H9 (cell line): ENCODE data around the gene ZFP42. TPM values are rescaled to one million over a fixed set of nuclear protein-coding genes. Genes with fewer than 3 reads are reported as not detected.

Experiments used
- DNase-seq: peaks from one replicate; pipeline ENCODE4 v3.0.0-alpha.2; 2017
- H2AFZ ChIP-seq: one replicate; pipeline ENCODE4 v1.6.1; 2013; ENCODE audit warnings: mild to moderate bottlenecking, low read length, control low read depth, moderate library complexity
- H2AK5ac ChIP-seq: 2 replicates; pipeline ENCODE4 v1.6.1; 2013; ENCODE audit warnings: low read length, control low read depth, mixed read lengths; ENCODE audit not compliant: insufficient read length
- H2BK120ac ChIP-seq: one replicate; pipeline ENCODE4 v1.6.1; 2013; ENCODE audit warnings: low read depth, mild to moderate bottlenecking, low read length, control low read depth, inconsistent platforms; ENCODE audit not compliant: poor library complexity, severe bottlenecking
- H2BK12ac ChIP-seq: 2 replicates; pipeline ENCODE4 v1.6.1; 2013; ENCODE audit warnings: low read length, control low read depth, mixed read lengths, low read depth; ENCODE audit not compliant: insufficient read length
- H2BK15ac ChIP-seq: 2 replicates; pipeline ENCODE4 v1.6.1; 2013; ENCODE audit warnings: low read depth, low read length, control low read depth
- H2BK20ac ChIP-seq: one replicate; pipeline ENCODE4 v1.6.1; 2013; ENCODE audit warnings: low read depth, mild to moderate bottlenecking, low read length, control low read depth, inconsistent platforms; ENCODE audit not compliant: poor library complexity, severe bottlenecking
- H2BK5ac ChIP-seq: 2 replicates; pipeline ENCODE4 v1.6.1; 2013; ENCODE audit warnings: low read length, control low read depth, mixed read lengths; ENCODE audit not compliant: insufficient read length
- H3K14ac ChIP-seq: 2 replicates; pipeline ENCODE4 v1.6.1; 2013; ENCODE audit warnings: low read length, control low read depth; ENCODE audit not compliant: insufficient read depth
- H3K18ac ChIP-seq: 2 replicates; pipeline ENCODE4 v1.6.1; 2013; ENCODE audit warnings: low read depth, mild to moderate bottlenecking, mixed read lengths, low read length, control low read depth; ENCODE audit not compliant: insufficient read length
- H3K23ac ChIP-seq: 2 replicates; pipeline ENCODE4 v1.6.1; 2013; ENCODE audit warnings: low read length, control low read depth, mixed read lengths, low read depth; ENCODE audit not compliant: insufficient read length
- H3K23me2 ChIP-seq: 2 replicates; pipeline ENCODE4 v1.6.1; 2013; ENCODE audit warnings: low read depth, mild to moderate bottlenecking, mixed read lengths, low read length, control low read depth; ENCODE audit not compliant: insufficient read length, poor library complexity, severe bottlenecking
- H3K27ac ChIP-seq: 2 replicates; pipeline ENCODE4 v1.5.1; 2013; ENCODE audit warnings: low read length, control low read depth, mixed read lengths, low read depth; ENCODE audit not compliant: insufficient read length
- H3K27me3 ChIP-seq: 2 replicates; pipeline ENCODE4 v1.6.1; 2013; ENCODE audit warnings: low read length, control low read depth, inconsistent platforms; ENCODE audit not compliant: insufficient read depth
- H3K4ac ChIP-seq: 2 replicates; pipeline ENCODE4 v1.6.1; 2013; ENCODE audit warnings: low read depth, mild to moderate bottlenecking, control low read depth, inconsistent platforms, low read length, moderate library complexity
- H3K4me1 ChIP-seq: 2 replicates; pipeline ENCODE4 v1.6.1; 2013; ENCODE audit warnings: low read length, control low read depth, inconsistent platforms; ENCODE audit not compliant: insufficient read depth
- H3K4me2 ChIP-seq: 2 replicates; pipeline ENCODE4 v1.6.1; 2013; ENCODE audit warnings: low read length, control low read depth, mixed read lengths; ENCODE audit not compliant: insufficient read length, insufficient read depth
- H3K56ac ChIP-seq: 2 replicates; pipeline ENCODE4 v1.6.1; 2013; ENCODE audit warnings: low read depth, mild to moderate bottlenecking, mixed read lengths, low read length, control low read depth; ENCODE audit not compliant: insufficient read length
- H3K79me1 ChIP-seq: 2 replicates; pipeline ENCODE4 v1.6.1; 2013; ENCODE audit warnings: low read depth, mild to moderate bottlenecking, moderate library complexity, low read length, control low read depth, inconsistent platforms; ENCODE audit not compliant: insufficient read depth, poor library complexity, severe bottlenecking
- H3K79me2 ChIP-seq: 2 replicates; pipeline ENCODE4 v1.6.1; 2013; ENCODE audit warnings: low read length, control low read depth, inconsistent platforms; ENCODE audit not compliant: insufficient read depth
- H3K9ac ChIP-seq: 2 replicates; pipeline ENCODE4 v1.6.1; 2013; ENCODE audit warnings: low read length, control low read depth, mixed read lengths; ENCODE audit not compliant: insufficient read length; ENCODE audit errors: extremely low read depth
- H3K9me3 ChIP-seq: one replicate; pipeline ENCODE4 v1.6.1; 2013; ENCODE audit warnings: low read depth, low read length, inconsistent platforms; ENCODE audit not compliant: control insufficient read depth
- H3T11ph ChIP-seq: one replicate; pipeline ENCODE4 v1.6.1; 2013; ENCODE audit warnings: mild to moderate bottlenecking, low read length, control low read depth, inconsistent platforms
- H4K20me1 ChIP-seq: one replicate; pipeline ENCODE4 v1.6.1; 2013; ENCODE audit not compliant: control insufficient read depth, insufficient read length, insufficient read depth
- H4K5ac ChIP-seq: 2 replicates; pipeline ENCODE4 v1.6.1; 2013; ENCODE audit warnings: low read depth, mild to moderate bottlenecking, mixed read lengths, low read length, control low read depth; ENCODE audit not compliant: insufficient read length
- H4K8ac ChIP-seq: replicated peaks from 2 replicates; pipeline ENCODE4 v1.6.1; 2013; ENCODE audit warnings: low read length, control low read depth, mixed read lengths, low read depth; ENCODE audit not compliant: insufficient read length
- H4K91ac ChIP-seq: 2 replicates; pipeline ENCODE4 v1.6.1; 2013; ENCODE audit warnings: low read depth, mild to moderate bottlenecking, moderate library complexity, mixed read lengths, low read length, control low read depth; ENCODE audit not compliant: insufficient read length
- H3K27ac Mint-ChIP-seq, 3 experiments: 2 replicates in 2 of 3; 3 replicates in 1 of 3; pipeline ENCODE4 v1.8.0; 2020 to 2021; ENCODE audit warnings: mixed read lengths in 3 of 3, mild to moderate bottlenecking in 1 of 3, moderate library complexity in 1 of 3
- H3K27me3 Mint-ChIP-seq: 2 replicates; pipeline ENCODE4 v1.8.0; 2021; ENCODE audit warnings: low read depth, mild to moderate bottlenecking, moderate library complexity, mixed read lengths
- H3K36me3 Mint-ChIP-seq, 3 experiments: 2 replicates in 2 of 3; 3 replicates in 1 of 3; pipeline ENCODE4 v1.8.0; 2020 to 2021; ENCODE audit warnings: low read depth in 3 of 3, mixed read lengths in 3 of 3; ENCODE audit not compliant: insufficient read depth in 1 of 3
- H3K4me1 Mint-ChIP-seq, 2 experiments: 2 replicates each; pipeline ENCODE4 v1.8.0; 2020; ENCODE audit warnings: mixed read lengths in 2 of 2
- H3K4me3 Mint-ChIP-seq, 2 experiments: 2 replicates in 1 of 2; 3 replicates in 1 of 2; pipeline ENCODE4 v1.8.0; 2020 to 2021; ENCODE audit warnings: mild to moderate bottlenecking in 2 of 2, mixed read lengths in 2 of 2, moderate library complexity in 1 of 2
- H3K9me3 Mint-ChIP-seq, 2 experiments: 2 replicates in 1 of 2; 3 replicates in 1 of 2; pipeline ENCODE4 v1.8.0; 2020; ENCODE audit warnings: mild to moderate bottlenecking in 2 of 2, mixed read lengths in 2 of 2, moderate library complexity in 1 of 2
- CTCF ChIP-seq: fragments of 200-600 bp; sonication (generic); conservative IDR thresholded peaks from 3 replicates; pipeline ENCODE4 v1.8.0; 2021; ENCODE audit warnings: antibody characterized with exemption, mild to moderate bottlenecking
- WGBS: extraction: QIAGEN DNeasy Blood & Tissue Kit; methylation state at CpG from one replicate; pipeline ENCODE4 v1.1.7; 2013; ENCODE audit warnings: missing lambda C conversion rate, low lambda C conversion rate, mixed read lengths; ENCODE audit not compliant: insufficient read length; ENCODE audit errors: extremely low coverage; 5-methylcytosine and 5-hydroxymethylcytosine counted together
- total RNA-seq: library from RNA; stranded (reverse); gene quantifications from 2 replicates; pipeline ENCODE4 v1.2.1, GENCODE V29; 2021

ZFP42 gene
- total RNA-seq, 1 experiment from 2014 or later: 193 TPM

- Histone ChIP-seq H3K9ac (no peak overlapping the region), H4K5ac (no peak overlapping the region), H3K79me1 (no peaks in the 10 kb centered on the region), H4K91ac (no peak overlapping the region), H3K27ac (no peak overlapping the region), H2BK20ac (no peak overlapping the region), H3K4me2 (no peak overlapping the region), H3K14ac (no peak overlapping the region), H4K20me1 (no peaks in the 10 kb centered on the region), H2AFZ (no peak overlapping the region), H3K56ac (no peak overlapping the region), H3K4ac (no peak overlapping the region), H3T11ph (no peak overlapping the region), H3K23me2 (no peaks in the 10 kb centered on the region), H3K79me2 (no peaks in the 10 kb centered on the region), H2BK120ac (no peak overlapping the region), H3K4me1 (peaks cover 3% of the 10 kb centered on the region; the same call in 1 of the 2 replicates), H3K18ac (no peak overlapping the region), H2BK5ac (no peak overlapping the region), H2AK5ac (no peak overlapping the region), H3K9me3 (no peaks in the 10 kb centered on the region), H2BK15ac (no peak overlapping the region), H3K27me3 (no peaks in the 10 kb centered on the region), H4K8ac (no peak overlapping the region), H3K23ac (no peak overlapping the region), H2BK12ac (no peak overlapping the region)
- Mint-ChIP-seq H3K27me3 (no peaks in the 10 kb centered on the region), H3K4me1 (peaks cover 38 to 44% of the 10 kb centered on the region in 2 experiments), H3K36me3 (peaks cover 0 to 5% (median 0%) of the 10 kb centered on the region in 3 experiments; a peak in 3 of 7 replicates), H3K9me3 (no peaks in the 10 kb centered on the region; a peak in 1 of 5 replicates), H3K27ac (no peak overlapping the region; a peak in 2 of 7 replicates), H3K4me3 (0 out of 5 replicates have a peak overlapping the region, but pooled peaks of 1 of the 2 experiments have one; percentile 28)
- no CpG with 5 or more reads among the region's 3 CpGs for WGBS
- DNase-seq: no peak
- no peak for TF ChIP-seq CTCF
These were observed 34.8 kb downstream of the ZFP42 start for GRCh38 chr4:188030401-188030800.
